ENCODE measurements around the gene PCBP4. TPM values are rescaled to one million over a fixed set of nuclear protein-coding genes. Genes with fewer than 3 reads are reported as not detected.
A peak's percentile ranks its signal among the peaks of the same experiment; 100 is the strongest.

Gene PCBP4
- total RNA-seq, 4 donors from 2014 or later, result 22.4 to 382 (median 63.6) TPM

- Histone ChIP-seq H3K4me1 (peaks cover 0 to 21% (median 10%) of the 10 kb centered on the region in 4 donors), H3K27ac (no peak overlapping the region), H3K9me3 (no peaks in the 10 kb centered on the region), H3K27me3 (peaks cover 20% of the 10 kb centered on the region), H3K36me3 (no peaks in the 10 kb centered on the region), H3K4me3 (no peak overlapping the region)
- TF ChIP-seq EP300 (IDR thresholded peaks at IDR 0.05; ENCODE audit: low read depth), result no peak
- no peak for TF ChIP-seq CTCF (IDR thresholded peaks at IDR 0.05)
- TF ChIP-seq POLR2A (IDR thresholded peaks at IDR 0.05), result no peak
- no peak for TF ChIP-seq POLR2AphosphoS5 (IDR thresholded peaks at IDR 0.05)
- in situ Hi-C loops (cut with MboI; ENCODE audit: low pct_ligation_motif_present in 1 of 4, low pct_unique_long_range_greater_than_20kb in 1 of 4, low sequenced_read_pairs in 3 of 4), result no loop called here
- DNase-seq, result no peak
- intact Hi-C loops (cut with DNase I; ENCODE audit: low total_unique reads), result no loop called here
- WGBS, 2 donors (ENCODE audit: low coverage in 1 of 2), result 91 to 100% methylated on average over 1 to 20 of the region's 20 CpGs
These were observed 8.4 kb downstream of the PCBP4 start for GRCh38 chr3:51958603-51959521.

DNA sequence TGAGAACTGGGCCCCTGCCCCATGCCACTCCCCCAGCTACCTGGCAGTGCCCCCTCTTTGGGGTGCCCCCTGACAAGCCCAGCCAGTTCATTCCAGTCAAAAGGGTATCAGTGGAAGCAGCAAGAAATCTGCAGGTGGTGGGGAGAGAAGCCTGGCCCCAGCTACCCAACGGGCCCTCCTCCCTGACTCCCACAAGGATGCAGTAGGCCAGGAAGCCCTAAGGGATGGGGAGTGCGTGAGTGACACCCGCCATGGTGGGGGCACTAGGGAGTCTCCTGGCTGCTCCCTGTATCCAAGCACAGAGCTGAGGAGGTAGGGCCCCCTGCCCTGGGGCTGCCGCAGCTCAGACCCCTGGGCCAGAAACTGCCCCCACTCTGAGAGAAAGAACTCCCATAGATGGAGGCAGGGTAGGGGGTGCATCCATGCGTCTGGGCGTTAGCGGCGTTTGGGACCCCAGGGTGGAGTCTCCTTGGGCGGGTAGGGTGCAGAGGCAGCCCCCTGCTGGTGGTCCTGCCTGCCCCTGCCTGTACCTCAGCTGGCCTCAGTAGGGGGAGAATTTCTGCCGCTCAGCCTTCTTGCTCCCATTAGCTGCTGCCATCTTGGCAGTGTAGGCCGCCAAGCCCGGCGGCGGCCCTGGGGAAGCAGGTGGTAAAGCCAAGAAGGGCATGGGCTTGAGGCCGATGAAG lies 9.6 kb downstream of the PCBP4 start:
- no peaks in the 10 kb centered on the region for H3K9me3 ChIP-seq
- intact Hi-C loops (cut with DNase I; ENCODE audit: low total_unique reads), result no loop called here
- H3K27me3 ChIP-seq, result peaks cover 20% of the 10 kb centered on the region
- H3K4me1 ChIP-seq, result peaks cover 0 to 16% (median 10%) of the 10 kb centered on the region in 4 donors
- no peaks in the 10 kb centered on the region for H3K36me3 ChIP-seq
- TF ChIP-seq POLR2A (IDR thresholded peaks at IDR 0.05) (no peak), EP300 (IDR thresholded peaks at IDR 0.05; ENCODE audit: low read depth) (no peak)
- WGBS, 2 donors (ENCODE audit: low coverage in 1 of 2), result 91% methylated on average over 14 of the region's 15 CpGs; no CpG with 5 or more reads in 1 of the 2 donors
- DNase-seq, result no peak
- H3K27ac ChIP-seq, result no peak overlapping the region
- H3K4me3 ChIP-seq, result no peak overlapping the region
- in situ Hi-C loops (cut with MboI; ENCODE audit: low pct_ligation_motif_present in 1 of 4, low pct_unique_long_range_greater_than_20kb in 1 of 4, low sequenced_read_pairs in 3 of 4), result no loop called here

- TF ChIP-seq POLR2AphosphoS5 (IDR thresholded peaks at IDR 0.05) (no peak), CTCF (IDR thresholded peaks at IDR 0.05) (peak; percentile 36 to 52 (median 43))
- Histone ChIP-seq H3K27me3 (peaks cover 20% of the 10 kb centered on the region), H3K9me3 (no peaks in the 10 kb centered on the region), H3K36me3 (no peaks in the 10 kb centered on the region), H3K27ac (peak overlapping the region; percentile 64 to 84 (median 80)), H3K4me1 (peaks cover 0 to 16% (median 10%) of the 10 kb centered on the region in 4 donors), H3K4me3 (peak overlapping the region; percentile 22 to 53 (median 38))
- in situ Hi-C loops (cut with MboI; ENCODE audit: low pct_ligation_motif_present in 1 of 4, low pct_unique_long_range_greater_than_20kb in 1 of 4, low sequenced_read_pairs in 3 of 4), result no loop called here
- 16% methylated on average over 68 of the region's 97 CpGs; no CpG with 5 or more reads in 1 of the 2 donors for WGBS, 2 donors (ENCODE audit: low coverage in 1 of 2)
- peak; percentile 52 for DNase-seq
- intact Hi-C loops (cut with DNase I; ENCODE audit: low total_unique reads), result no loop called here
These were observed 11.1 kb downstream of the PCBP4 start for GRCh38 chr3:51955893-51956770.

- in situ Hi-C loops (cut with MboI; ENCODE audit: low pct_ligation_motif_present in 1 of 4, low pct_unique_long_range_greater_than_20kb in 1 of 4, low sequenced_read_pairs in 3 of 4), result no loop called here
- Histone ChIP-seq H3K27me3 (peaks cover 20% of the 10 kb centered on the region), H3K4me3 (peak within 1 kb of the TSS; percentile 22 to 53 (median 38)), H3K27ac (peak within 1 kb of the TSS; percentile 64 to 84 (median 80)), H3K9me3 (no peaks in the 10 kb centered on the region), H3K4me1 (peaks cover 0 to 16% (median 10%) of the 10 kb centered on the region in 4 donors), H3K36me3 (no peaks in the 10 kb centered on the region)
- no peak for DNase-seq
- TF ChIP-seq POLR2AphosphoS5 (IDR thresholded peaks at IDR 0.05) (no peak), POLR2A (IDR thresholded peaks at IDR 0.05) (no peak), CTCF (IDR thresholded peaks at IDR 0.05) (no peak), EP300 (IDR thresholded peaks at IDR 0.05; ENCODE audit: low read depth) (no peak)
- WGBS, 2 donors (ENCODE audit: low coverage in 1 of 2), result 59% methylated on average over 29 of the region's 33 CpGs; no CpG with 5 or more reads in 1 of the 2 donors
- intact Hi-C loops (cut with DNase I; ENCODE audit: low total_unique reads), result no loop called here
These were observed 11.9 kb downstream of the PCBP4 start, which contains the start of gene GPR62 for GRCh38 chr3:51955175-51955892. TSS of gene GPR62 (plus strand) at chr3:51955381. CDS start at chr3:51955653, 272 bp downstream.

Data from transverse colon (tissue), 4 donors.